DMS153 treated with DMSO at 0.1 percent for 48 hours (cell line): Measurements from ENCODE around the gene ITPRID2.
A peak's percentile ranks its signal among the peaks of the same experiment; 100 is the strongest.

Source experiments
- DNase-seq: peaks from one replicate; lab custom pipeline; 2025; ENCODE audit not compliant: unreplicated experiment; lab: John Stamatoyannopoulos, UW

The ITPRID2 gene

GRCh38 chr2:181879295-181879694, 12.2 kb upstream of the ITPRID2 start:
- no peak for DNase-seq

- DNase-seq, result no peak
Measured at GRCh38 chr2:181882246-181883020, 9.1 kb upstream of the ITPRID2 start.

GRCh38 chr2:181884601-181885000, 6.9 kb upstream of the ITPRID2 start:
- DNase-seq, result no peak

- DNase-seq, result no peak
Measured at GRCh38 chr2:181885096-181885495, 6.4 kb upstream of the ITPRID2 start.

GRCh38 chr2:181886192-181886591, 5.3 kb upstream of the ITPRID2 start:
- no peak for DNase-seq

- no peak for DNase-seq
Measured at GRCh38 chr2:181887045-181887444, 4.5 kb upstream of the ITPRID2 start.

- no peak for DNase-seq
Measured at GRCh38 chr2:181889776-181890175, 1.8 kb upstream of the ITPRID2 start.

GRCh38 chr2:181890271-181890670, 1.3 kb upstream of the ITPRID2 start:
- no peak for DNase-seq

GRCh38 chr2:181891966-181892798, 652 bp downstream of the ITPRID2 start:
- peak; percentile 76 for DNase-seq

GRCh38 chr2:181892799-181893435, 1.4 kb downstream of the ITPRID2 start:
- DNase-seq, result peak; percentile 76

GRCh38 chr2:181894381-181894780, 2.9 kb downstream of the ITPRID2 start:
- no peak for DNase-seq

- no peak for DNase-seq
Measured at GRCh38 chr2:181895818-181896217, 4.3 kb downstream of the ITPRID2 start.

- DNase-seq, result no peak
Measured at GRCh38 chr2:181896286-181896685, 4.8 kb downstream of the ITPRID2 start.

GRCh38 chr2:181900007-181900651, 8.6 kb downstream of the ITPRID2 start:
- DNase-seq, result no peak

- DNase-seq, result no peak
Measured at GRCh38 chr2:181902625-181903024, 11.1 kb downstream of the ITPRID2 start.

GRCh38 chr2:181904022-181904632, 12.6 kb downstream of the ITPRID2 start:
- no peak for DNase-seq

GRCh38 chr2:181907057-181907456, 15.5 kb downstream of the ITPRID2 start:
- DNase-seq, result no peak

GRCh38 chr2:181907635-181908034, 16.1 kb downstream of the ITPRID2 start:
- no peak for DNase-seq

- DNase-seq, result no peak
Measured at GRCh38 chr2:181910028-181910831, 18.7 kb downstream of the ITPRID2 start.

GRCh38 chr2:181911830-181912229, 20.3 kb downstream of the ITPRID2 start:
- DNase-seq, result no peak
